MM.1S (cell line): ENCODE results near the gene CCT7.

Experiments
- CTCF ChIP-seq: fragments of 300-600 bp; sonication (generic); IDR thresholded peaks from 2 replicates; pipeline ENCODE4 v1.5.1; 2016; ENCODE audit warnings: antibody characterized with exemption, low read length, mixed read lengths
- EZH2 ChIP-seq: fragments of 300-600 bp; sonication (generic); optimal IDR thresholded peaks from 2 replicates; pipeline ENCODE3; 2017; ENCODE audit warnings: low read depth, mild to moderate bottlenecking, antibody characterized with exemption, low read length, mixed read lengths
- EZH2phosphoT487 ChIP-seq: fragments of 300-600 bp; sonication (generic); IDR thresholded peaks from 2 replicates; pipeline ENCODE4 v1.6.1; 2018; ENCODE audit warnings: antibody characterized with exemption, low read length

GRCh38 chr2:73228631-73229030 lies 5.5 kb upstream of the CCT7 start:
- TF ChIP-seq CTCF (no peak), EZH2 (no peak), EZH2phosphoT487 (no peak)
